Spleen (tissue), 11 donors: Measurements from ENCODE around the gene SLC13A3. TPM values are rescaled to one million over a fixed set of nuclear protein-coding genes. Genes with fewer than 3 reads are reported as not detected.

Experiments used
- DNase-seq: peaks from one replicate; pipeline ENCODE4 v3.0.0-alpha.2; 2020
- H3K27ac ChIP-seq, 8 donors: fragments of 200-600 bp; sonication (generic) in 7 of 8; 1 replicate in 4 of 8; 2 replicates in 4 of 8; pipeline versions ENCODE4 v1.5.0 to v1.8.0; 2016 to 2021; ENCODE audit warnings: inconsistent platforms in 4 of 8, mild to moderate bottlenecking in 4 of 8, moderate library complexity in 1 of 8
- H3K27me3 ChIP-seq, 7 donors: fragments of 200-600 bp; sonication (generic) in 6 of 7; replicated peaks in 1 of 7; 1 replicate in 4 of 7; 2 replicates in 3 of 7; pipeline versions ENCODE4 v1.5.0 to v1.8.0; 2016 to 2021; ENCODE audit warnings: inconsistent platforms in 3 of 7, mild to moderate bottlenecking in 1 of 7
- H3K36me3 ChIP-seq, 6 donors: fragments of 200-600 bp; sonication (generic) in 5 of 6; 1 replicate in 4 of 6; 2 replicates in 2 of 6; pipeline versions ENCODE4 v1.5.0 to v1.8.0; 2016 to 2021; ENCODE audit warnings: inconsistent platforms in 2 of 6
- H3K4me1 ChIP-seq, 6 donors: fragments of 200-600 bp; sonication (generic) in 5 of 6; 1 replicate in 3 of 6; 2 replicates in 3 of 6; pipeline versions ENCODE4 v1.5.0 to v1.8.0; 2016 to 2021; ENCODE audit warnings: inconsistent platforms in 3 of 6
- H3K4me3 ChIP-seq, 8 donors: fragments of 200-600 bp; sonication (generic) in 7 of 8; 1 replicate in 4 of 8; 2 replicates in 4 of 8; pipeline versions ENCODE4 v1.5.0 to v1.8.0; 2016 to 2021; ENCODE audit warnings: inconsistent platforms in 4 of 8, mild to moderate bottlenecking in 4 of 8, moderate library complexity in 2 of 8
- H3K9me3 ChIP-seq, 8 donors: fragments of 200-600 bp; sonication (generic) in 7 of 8; 1 replicate in 4 of 8; 2 replicates in 4 of 8; pipeline versions ENCODE4 v1.5.0 to v1.8.0; 2016 to 2021; ENCODE audit warnings: inconsistent platforms in 4 of 8
- CTCF ChIP-seq, 11 experiments: fragments of 200-600 bp in 7 of 11; fragments of 450-650 bp in 4 of 11; sonication (generic) in 4 of 11; IDR thresholded peaks in 8 of 11; conservative IDR thresholded peaks in 3 of 11; 1 replicate in 7 of 11; 2 replicates in 4 of 11; pipeline versions ENCODE4 v1.4.0 to v1.8.0; 2016 to 2021; ENCODE audit warnings: antibody characterized with exemption in 11 of 11, inconsistent platforms in 4 of 11, mild to moderate bottlenecking in 1 of 11
- POLR2A ChIP-seq, 3 donors: fragments of 450-650 bp; IDR thresholded peaks; one replicate each; pipeline ENCODE4 v1.5.1; 2017; ENCODE audit warnings: antibody characterized with exemption in 3 of 3, mild to moderate bottlenecking in 1 of 3
- POLR2AphosphoS5 ChIP-seq, 3 donors: sonication (generic); formaldehyde crosslinking; IDR thresholded peaks; one replicate each; pipeline ENCODE4 v1.5.1; 2017; ENCODE audit warnings: antibody characterized with exemption in 3 of 3
- WGBS, 5 donors: extraction: QIAGEN DNeasy Blood & Tissue Kit in 3 of 5; methylation state at CpG; one replicate each; pipeline versions ENCODE4 v1.1.5 to v1.1.7; 2013 to 2018; 5-methylcytosine and 5-hydroxymethylcytosine counted together
- intact Hi-C: fragments of 100-400 bp; cut with DNase I; formaldehyde crosslinking; loops from one replicate; pipeline ENCODE4 v1.15.0; 2023; ENCODE audit warnings: low total_unique reads
- polyA plus RNA-seq, 3 donors: library from polyadenylated mRNA; stranded (reverse); fragments of 200-250 nt; gene quantifications; one replicate each; pipeline ENCODE4 v1.2.1, GENCODE V29; 2013
- total RNA-seq, 7 donors: library from RNA; depleted of rRNA in 3 of 7; stranded (reverse); fragments of >200 nt in 3 of 7; fragmentation: NEBNext Ultra II Directional in 4 of 7; extraction: Animal tissue kit (Norgen Biotek cat#: 25700) in 4 of 7; gene quantifications; one replicate each; pipeline versions ENCODE4 v1.1.0 to v1.2.1, GENCODE V29; 2016 to 2021
- donor health status: healthy with polysubstance abuse.
- donor health status: DM: no; HTN: no; CAD: no; lungs with moderate emphysema.
- donor health status: DM: no; HTN: no; CAD: no.
- donor health status: Bipolar disorder and iron deficiency.
- donor health status: healthy.
- donor health status: DM: no; HTN: no; CAD: no.
- donor health status: DM: yes; HTN: yes; CAD: no.

Gene SLC13A3
- total and polyA plus RNA-seq, 10 donors, result 0.16 to 1.7 (median 0.44) TPM; not detected in 1

- Histone ChIP-seq H3K36me3 (no peaks in the 10 kb centered on the region), H3K4me3 (no peak overlapping the region), H3K4me1 (peaks cover 0 to 3% (median under 1%) of the 10 kb centered on the region in 6 donors), H3K27ac (no peak overlapping the region), H3K27me3 (peaks cover 0 to 12% (median 0%) of the 10 kb centered on the region in 7 donors), H3K9me3 (no peaks in the 10 kb centered on the region)
- WGBS, 5 donors, result 79 to 83% (median 82%) methylated on average over 17 of the region's 17 CpGs
- DNase-seq, result no peak
- intact Hi-C loops, result no loop called here
- TF ChIP-seq POLR2AphosphoS5 (IDR thresholded peaks at IDR 0.05) (no peak), POLR2A (IDR thresholded peaks at IDR 0.05) (no peak), CTCF (IDR thresholded peaks at IDR 0.05 in 8 of 11, conservative IDR thresholded peaks at IDR 0.05 in 3 of 11) (no peak)
Observed at GRCh38 chr20:46583411-46584214, 67.6 kb downstream of the SLC13A3 start.

GRCh38 chr20:46582648-46583047 is 68.6 kb downstream of the SLC13A3 start:
- intact Hi-C loops, result no loop called here

GRCh38 chr20:46581391-46581790 is 69.9 kb downstream of the SLC13A3 start:
- Histone ChIP-seq H3K4me1 (no peaks in the 10 kb centered on the region), H3K4me3 (no peak overlapping the region), H3K27me3 (peaks cover 0 to 24% (median 0%) of the 10 kb centered on the region in 7 donors), H3K9me3 (no peaks in the 10 kb centered on the region), H3K27ac (no peak overlapping the region), H3K36me3 (no peaks in the 10 kb centered on the region)
- no peak for DNase-seq
- intact Hi-C loops, result no loop called here
- WGBS, 5 donors, result 65 to 85% (median 69%) methylated on average over 3 of the region's 3 CpGs
- TF ChIP-seq CTCF (IDR thresholded peaks at IDR 0.05 in 8 of 11, conservative IDR thresholded peaks at IDR 0.05 in 3 of 11), result no peak

More at GRCh38 chr20:46582648-46583047, 68.6 kb downstream of the SLC13A3 start:
- no peaks in the 10 kb centered on the region for H3K36me3 ChIP-seq
- H3K27ac ChIP-seq, result no peak overlapping the region
- WGBS, 5 donors, result 92 to 98% (median 96%) methylated on average over 5 of the region's 5 CpGs
- DNase-seq, result no peak
- no peaks in the 10 kb centered on the region for H3K4me1 ChIP-seq
- TF ChIP-seq POLR2A (IDR thresholded peaks at IDR 0.05) (no peak), CTCF (IDR thresholded peaks at IDR 0.05 in 8 of 11, conservative IDR thresholded peaks at IDR 0.05 in 3 of 11) (no peak), POLR2AphosphoS5 (IDR thresholded peaks at IDR 0.05) (no peak)
- no peak overlapping the region for H3K4me3 ChIP-seq
- H3K27me3 ChIP-seq, result peaks cover 0 to 12% (median 0%) of the 10 kb centered on the region in 7 donors
- no peaks in the 10 kb centered on the region for H3K9me3 ChIP-seq

- intact Hi-C loops, result no loop called here
- Histone ChIP-seq H3K27ac (no peak overlapping the region), H3K27me3 (peaks cover 0 to 29% (median 0%) of the 10 kb centered on the region in 7 donors), H3K4me1 (peaks cover 0 to 5% (median 0%) of the 10 kb centered on the region in 6 donors), H3K36me3 (no peaks in the 10 kb centered on the region), H3K4me3 (no peak overlapping the region), H3K9me3 (no peaks in the 10 kb centered on the region)
- no peak for DNase-seq
- TF ChIP-seq CTCF (IDR thresholded peaks at IDR 0.05 in 8 of 11, conservative IDR thresholded peaks at IDR 0.05 in 3 of 11) (no peak), POLR2A (IDR thresholded peaks at IDR 0.05) (no peak), POLR2AphosphoS5 (IDR thresholded peaks at IDR 0.05) (no peak)
- whole genome bisulfite sequencing, 5 donors, result 86 to 100% (median 98%) methylated on average over 2 of the region's 2 CpGs
Observed at GRCh38 chr20:46580613-46581205, 70.5 kb downstream of the SLC13A3 start.
